AG09309 (cell line): ENCODE measurements around the gene PLOD3.

Source experiments
- DNase-seq: peaks from one replicate; pipeline ENCODE4 v3.0.0-alpha.2; 2010; ENCODE audit warnings: low read depth
- H3K4me3 ChIP-seq: 2 replicates; pipeline ENCODE4 v1.5.1; 2011; ENCODE audit warnings: mild to moderate bottlenecking, low read depth, low read length, moderate library complexity; ENCODE audit not compliant: control insufficient read depth
- CTCF ChIP-seq: IDR thresholded peaks from 2 replicates; pipeline ENCODE4 v1.5.1; 2011; ENCODE audit warnings: mild to moderate bottlenecking, low read depth, low read length, inconsistent platforms; ENCODE audit not compliant: insufficient read depth, control insufficient read depth; ENCODE audit errors: missing control alignments

PLOD3 gene

GRCh38 chr7:101241015-101241363 lies 23.6 kb upstream of the PLOD3 start:
- TF ChIP-seq CTCF = no peak
- DNase-seq = no peak
- no peak overlapping the region for H3K4me3 ChIP-seq

- no peak for DNase-seq
- no peak overlapping the region for H3K4me3 ChIP-seq
- no peak for TF ChIP-seq CTCF
These were observed 23.0 kb upstream of the PLOD3 start for GRCh38 chr7:101240226-101241014.

GRCh38 chr7:101239951-101240220 lies 22.5 kb upstream of the PLOD3 start:
- H3K4me3 ChIP-seq = no peak overlapping the region
- DNase-seq = no peak
- no peak for TF ChIP-seq CTCF

- H3K4me3 ChIP-seq = no peak overlapping the region
- no peak for DNase-seq
- no peak for TF ChIP-seq CTCF
These were observed 22.0 kb upstream of the PLOD3 start for GRCh38 chr7:101239191-101239950.

- no peak for TF ChIP-seq CTCF
- no peak for DNase-seq
- H3K4me3 ChIP-seq = no peak overlapping the region
These were observed 21.1 kb upstream of the PLOD3 start for GRCh38 chr7:101238226-101239182.
